Spinal cord (tissue), 10 donors: ENCODE data around the gene KIAA1217. TPM values are rescaled to one million over a fixed set of nuclear protein-coding genes. Genes with fewer than 3 reads are reported as not detected.

ENCODE experiments used
- DNase-seq, 6 donors: peaks; one replicate each; pipeline versions ENCODE4 v3.0.0 to v3.0.0-alpha.2; 2013 to 2015; ENCODE audit warnings: low spot score in 6 of 6, low read depth in 4 of 6
- H3K27ac ChIP-seq: one replicate; pipeline ENCODE4 v1.5.1; 2013; ENCODE audit warnings: low read depth, low read length, control low read depth
- H3K27me3 ChIP-seq: one replicate; pipeline ENCODE4 v1.6.1; 2013; ENCODE audit warnings: low read length; ENCODE audit not compliant: control insufficient read depth, insufficient read depth
- H3K36me3 ChIP-seq: one replicate; pipeline ENCODE4 v1.6.1; 2013; ENCODE audit warnings: low read length; ENCODE audit not compliant: control insufficient read depth, insufficient read depth
- H3K4me1 ChIP-seq: one replicate; pipeline ENCODE4 v1.6.1; 2013; ENCODE audit warnings: low read length; ENCODE audit not compliant: control insufficient read depth, insufficient read depth
- H3K4me3 ChIP-seq: one replicate; pipeline ENCODE4 v1.5.1; 2013; ENCODE audit warnings: low read depth, low read length, control low read depth
- H3K9me3 ChIP-seq: one replicate; pipeline ENCODE4 v1.6.1; 2013; ENCODE audit warnings: low read length; ENCODE audit not compliant: control insufficient read depth, insufficient read depth
- WGBS: methylation state at CpG from one replicate; pipeline ENCODE4 v1.1.5; 2013; ENCODE audit warnings: missing lambda C conversion rate; ENCODE audit not compliant: insufficient coverage; 5-methylcytosine and 5-hydroxymethylcytosine counted together
- polyA plus RNA-seq, 2 donors: library from polyadenylated mRNA; unstranded; fragments of 120-200 nt; gene quantifications; one replicate each; pipeline ENCODE4 v1.2.1, GENCODE V29; 2013; ENCODE audit not compliant: insufficient read length in 2 of 2
- total RNA-seq, 2 donors: library from RNA; depleted of rRNA in 1 of 2; stranded (reverse); fragments of 120-200 nt in 1 of 2; fragments of >200 nt in 1 of 2; gene quantifications; one replicate each; pipeline versions ENCODE4 v1.2.3 to v1.2.4, GENCODE V29; 2013 to 2014
- donor health status: healthy.

The KIAA1217 gene
- total and polyA plus RNA-seq, 4 donors: 8.7 to 26.7 (median 15.3) TPM

DNA sequence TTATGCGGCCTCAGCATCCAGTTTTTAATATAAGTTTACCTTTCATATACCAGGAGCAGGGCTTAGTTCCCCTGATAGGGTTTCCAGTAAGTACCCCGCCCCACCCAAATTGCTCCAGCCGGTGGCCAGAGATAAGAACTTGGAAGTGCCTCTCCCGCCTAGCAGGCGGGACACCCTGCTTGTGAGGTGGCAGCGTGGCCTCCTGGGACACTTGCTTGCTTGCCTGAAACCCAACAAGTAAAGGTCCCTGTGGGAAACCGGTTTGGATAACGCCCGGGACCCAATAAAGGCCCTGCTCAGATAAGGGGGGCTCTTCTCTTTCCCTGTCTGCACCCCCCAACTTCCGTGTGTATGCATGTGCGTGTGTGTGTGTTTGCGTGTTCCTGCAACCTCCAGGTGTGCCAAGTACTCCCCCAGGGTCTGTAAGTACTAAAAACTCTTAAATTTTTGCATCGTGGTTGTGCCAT lies 360.4 kb downstream of the KIAA1217 start:
- Histone ChIP-seq H3K9me3 (no peaks in the 10 kb centered on the region), H3K36me3 (no peaks in the 10 kb centered on the region), H3K27ac (no peak overlapping the region), H3K4me3 (no peak overlapping the region), H3K27me3 (no peaks in the 10 kb centered on the region), H3K4me1 (no peaks in the 10 kb centered on the region)
- no peak for DNase-seq
- 91% methylated on average over 12 of the region's 13 CpGs for WGBS

DNA sequence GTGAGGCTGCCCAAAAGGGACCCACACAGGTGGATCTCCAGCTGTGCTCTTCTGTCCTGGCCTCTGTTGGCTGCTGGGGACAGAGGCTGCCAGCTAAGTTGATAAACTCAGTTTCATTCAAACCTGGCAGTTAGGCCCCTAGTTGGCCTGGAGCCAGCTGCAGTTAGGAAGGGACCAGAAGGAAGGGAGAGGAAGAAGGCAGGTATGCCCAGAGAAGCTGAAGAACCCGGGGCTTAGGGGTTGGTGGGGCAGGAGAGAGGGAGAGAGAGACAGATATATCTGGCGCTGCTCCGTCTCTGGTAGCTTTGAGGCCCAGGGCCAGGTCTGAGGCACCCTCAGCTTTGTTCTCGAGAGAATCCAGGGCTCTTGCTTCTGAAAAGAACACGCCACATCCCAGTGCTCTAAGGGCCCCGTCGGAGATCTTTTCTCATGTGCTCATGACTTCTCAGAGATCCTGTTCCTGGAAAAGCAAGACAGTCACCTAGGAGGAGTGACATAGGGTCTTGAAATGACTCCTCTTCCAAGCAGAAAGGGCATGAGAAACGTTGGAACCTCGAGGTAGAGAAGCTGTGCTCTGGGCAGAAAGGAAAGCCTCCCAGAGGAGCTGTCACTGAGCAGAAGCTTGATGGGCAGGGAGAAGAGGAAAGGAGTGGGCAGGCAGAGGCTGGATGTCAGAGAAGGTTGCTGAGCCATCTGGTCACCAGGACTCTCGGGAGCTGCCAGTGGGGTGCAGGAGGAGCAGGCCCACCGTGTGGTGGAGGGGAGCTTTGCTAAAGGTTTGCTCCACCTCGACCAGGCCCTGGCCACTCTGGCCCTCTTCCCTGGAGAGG lies 361.1 kb downstream of the KIAA1217 start:
- no peaks in the 10 kb centered on the region for H3K36me3 ChIP-seq
- DNase-seq: no peak
- H3K9me3 ChIP-seq: no peaks in the 10 kb centered on the region
- WGBS: 86% methylated on average over 12 of the region's 12 CpGs
- no peak overlapping the region for H3K4me3 ChIP-seq
- H3K4me1 ChIP-seq: no peaks in the 10 kb centered on the region
- no peak overlapping the region for H3K27ac ChIP-seq
- no peaks in the 10 kb centered on the region for H3K27me3 ChIP-seq

GRCh38 chr10:24570658-24571426 lies 361.9 kb downstream of the KIAA1217 start:
- H3K9me3 ChIP-seq: no peaks in the 10 kb centered on the region
- WGBS: 92% methylated on average over 8 of the region's 9 CpGs
- no peak overlapping the region for H3K27ac ChIP-seq
- no peaks in the 10 kb centered on the region for H3K4me1 ChIP-seq
- no peak overlapping the region for H3K4me3 ChIP-seq
- no peaks in the 10 kb centered on the region for H3K27me3 ChIP-seq
- DNase-seq: no peak
- no peaks in the 10 kb centered on the region for H3K36me3 ChIP-seq

GRCh38 chr10:24571870-24572450 lies 363.0 kb downstream of the KIAA1217 start:
- Histone ChIP-seq H3K4me1 (no peaks in the 10 kb centered on the region), H3K4me3 (no peak overlapping the region), H3K36me3 (no peaks in the 10 kb centered on the region), H3K9me3 (no peaks in the 10 kb centered on the region), H3K27ac (no peak overlapping the region), H3K27me3 (no peaks in the 10 kb centered on the region)
- 81% methylated on average over 6 of the region's 7 CpGs for WGBS
- no peak for DNase-seq

DNA sequence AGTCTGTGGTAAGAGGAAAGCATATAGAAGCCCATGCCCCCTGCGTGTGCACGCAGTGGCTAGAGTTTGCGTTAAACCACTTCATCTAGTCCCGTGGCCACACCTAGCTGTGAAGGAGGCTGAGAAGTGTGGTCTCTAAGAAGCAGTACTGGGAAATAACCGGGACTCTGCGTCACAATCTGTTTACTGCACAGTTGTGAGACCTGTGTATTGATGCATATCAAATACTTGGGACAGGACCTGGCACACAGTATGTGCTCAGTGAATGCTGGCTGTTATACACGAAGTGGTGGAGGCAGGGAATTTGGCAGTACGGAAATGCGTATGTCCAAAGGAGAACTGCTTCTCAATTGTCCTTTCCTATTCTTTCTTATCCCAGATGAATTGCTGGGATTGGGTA lies 365.2 kb downstream of the KIAA1217 start:
- H3K4me3 ChIP-seq: no peak overlapping the region
- H3K27ac ChIP-seq: no peak overlapping the region
- no peaks in the 10 kb centered on the region for H3K4me1 ChIP-seq
- WGBS: 90% methylated on average over 8 of the region's 9 CpGs
- H3K27me3 ChIP-seq: no peaks in the 10 kb centered on the region
- H3K9me3 ChIP-seq: no peaks in the 10 kb centered on the region
- H3K36me3 ChIP-seq: no peaks in the 10 kb centered on the region
- DNase-seq: no peak

- H3K27ac ChIP-seq: no peak overlapping the region
- 90% methylated on average over 3 of the region's 3 CpGs for WGBS
- H3K27me3 ChIP-seq: no peaks in the 10 kb centered on the region
- H3K9me3 ChIP-seq: no peaks in the 10 kb centered on the region
- H3K36me3 ChIP-seq: no peaks in the 10 kb centered on the region
- DNase-seq: peak in 1 of 6 donors; percentile 30
- H3K4me1 ChIP-seq: no peaks in the 10 kb centered on the region
- no peak overlapping the region for H3K4me3 ChIP-seq
Measured at GRCh38 chr10:24574578-24575155, 365.7 kb downstream of the KIAA1217 start.

GRCh38 chr10:24575481-24576002 lies 366.6 kb downstream of the KIAA1217 start:
- H3K9me3 ChIP-seq: no peaks in the 10 kb centered on the region
- 86% methylated on average over 4 of the region's 10 CpGs for WGBS
- H3K4me3 ChIP-seq: no peak overlapping the region
- no peaks in the 10 kb centered on the region for H3K4me1 ChIP-seq
- no peaks in the 10 kb centered on the region for H3K36me3 ChIP-seq
- H3K27me3 ChIP-seq: no peaks in the 10 kb centered on the region
- DNase-seq: no peak
- H3K27ac ChIP-seq: no peak overlapping the region

DNA sequence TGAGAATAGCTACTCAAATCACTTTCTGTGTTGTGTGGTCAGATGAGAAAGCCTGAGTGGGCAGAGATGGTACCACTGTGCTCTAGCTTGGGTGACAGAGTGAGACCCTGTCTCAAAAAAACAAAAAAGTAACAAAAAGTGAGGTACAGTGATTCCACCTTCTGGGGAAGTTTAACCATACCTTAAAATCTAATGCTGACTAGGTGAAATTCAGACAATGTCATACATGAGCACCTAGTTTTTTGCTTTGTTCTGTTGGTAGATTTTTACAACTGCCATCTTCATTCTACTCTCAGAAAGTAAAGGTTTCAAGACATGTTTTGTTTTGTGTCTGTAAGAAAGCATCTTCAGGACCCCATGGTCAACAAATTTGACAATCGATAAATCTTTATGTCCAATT lies 370.5 kb downstream of the KIAA1217 start:
- no peaks in the 10 kb centered on the region for H3K9me3 ChIP-seq
- H3K4me3 ChIP-seq: no peak overlapping the region
- DNase-seq: no peak
- no peaks in the 10 kb centered on the region for H3K27me3 ChIP-seq
- no peaks in the 10 kb centered on the region for H3K4me1 ChIP-seq
- no CpG with 5 or more reads among the region's 1 CpG for WGBS
- peaks cover 3% of the 10 kb centered on the region for H3K36me3 ChIP-seq
- no peak overlapping the region for H3K27ac ChIP-seq

- 50% methylated on average over 2 of the region's 4 CpGs for WGBS
- H3K27me3 ChIP-seq: no peaks in the 10 kb centered on the region
- no peaks in the 10 kb centered on the region for H3K4me1 ChIP-seq
- peak in 4 of 6 donors; percentile 4 to 76 (median 34) for DNase-seq
- H3K4me3 ChIP-seq: no peak overlapping the region
- no peaks in the 10 kb centered on the region for H3K9me3 ChIP-seq
- no peak overlapping the region for H3K27ac ChIP-seq
- peaks cover 3% of the 10 kb centered on the region for H3K36me3 ChIP-seq
Measured at GRCh38 chr10:24579906-24580305, 371.0 kb downstream of the KIAA1217 start.
